Measurements from ENCODE around the gene TSPAN5.

Gene TSPAN5

DNA sequence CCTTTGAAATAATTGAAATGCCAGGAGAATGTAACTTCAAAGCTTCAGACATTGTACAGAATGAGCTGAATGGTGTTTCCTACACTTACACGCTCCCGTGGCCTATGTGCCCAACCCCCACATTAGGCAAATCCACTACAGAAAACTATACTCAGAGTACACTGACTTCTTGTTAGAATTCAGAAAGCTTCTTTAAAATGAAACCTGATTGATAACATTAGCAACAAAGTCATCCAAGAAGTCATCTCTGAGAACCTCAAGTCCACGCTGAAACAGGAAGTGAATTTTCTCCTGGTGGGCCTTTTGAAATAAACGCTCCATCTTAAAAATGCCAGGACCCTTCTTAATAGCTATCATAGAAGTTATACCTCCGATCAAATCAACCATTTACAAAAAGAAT is 136.3 kb downstream of the TSPAN5 start:
- DNase-seq (ENCODE audit: extremely low read depth in 1 of 2, low read depth in 1 of 2): no peak

DNA sequence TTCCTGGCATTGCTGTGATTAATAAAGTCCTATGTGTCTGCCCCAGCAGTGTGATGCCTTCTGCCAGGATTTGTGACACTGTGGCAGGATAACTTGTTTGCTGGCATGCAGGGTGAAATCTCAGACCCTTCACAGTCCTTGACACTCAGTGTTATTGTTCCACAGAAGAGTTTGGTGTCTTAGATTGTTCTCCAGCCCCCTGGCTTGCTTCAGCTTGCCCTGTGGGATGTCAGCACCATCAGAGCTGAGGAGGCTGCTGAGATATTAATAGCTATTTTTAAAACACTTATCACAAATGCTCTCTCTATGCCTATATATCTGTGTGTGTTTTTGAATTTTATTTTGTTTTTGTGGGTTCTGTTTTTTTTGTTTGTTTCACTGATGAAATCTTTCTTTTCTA is 136.9 kb downstream of the TSPAN5 start:
- DNase-seq (ENCODE audit: extremely low read depth in 1 of 2, low read depth in 1 of 2): no peak

DNA sequence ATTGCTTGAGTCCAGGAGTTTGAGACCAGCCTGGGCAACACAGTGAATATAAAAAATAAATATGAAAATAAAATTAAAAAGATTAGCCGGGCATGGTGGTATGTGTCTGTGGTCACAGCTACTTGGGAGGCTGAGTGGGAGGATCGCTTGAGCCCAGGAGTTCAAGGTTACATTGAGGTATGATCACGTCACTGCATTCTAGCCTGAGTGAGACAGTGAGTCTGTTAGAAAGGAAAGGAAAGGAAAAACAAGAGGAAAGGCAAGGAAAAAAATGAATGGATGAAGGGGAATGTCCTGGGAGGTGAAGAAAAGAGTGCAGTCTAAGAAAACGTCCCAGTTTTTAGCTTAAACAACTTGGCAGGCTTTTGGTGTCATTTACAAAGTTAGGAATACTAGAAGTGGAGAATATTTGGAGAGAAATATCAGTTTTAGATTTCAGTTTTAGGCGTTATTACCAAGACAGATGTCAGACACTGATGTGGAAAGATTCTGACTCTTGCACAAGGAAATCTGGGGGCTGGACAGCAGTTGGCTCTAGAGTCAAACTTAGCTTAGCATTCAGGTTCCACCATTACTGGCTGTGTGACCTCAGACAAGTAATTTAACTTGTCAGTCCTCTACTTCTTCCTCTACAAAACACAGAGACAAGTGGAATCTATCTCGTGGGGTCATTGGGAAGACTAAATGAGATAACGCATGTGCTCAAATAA is 139.0 kb downstream of the TSPAN5 start:
- DNase-seq (ENCODE audit: extremely low read depth in 1 of 2, low read depth in 1 of 2): no peak

DNA sequence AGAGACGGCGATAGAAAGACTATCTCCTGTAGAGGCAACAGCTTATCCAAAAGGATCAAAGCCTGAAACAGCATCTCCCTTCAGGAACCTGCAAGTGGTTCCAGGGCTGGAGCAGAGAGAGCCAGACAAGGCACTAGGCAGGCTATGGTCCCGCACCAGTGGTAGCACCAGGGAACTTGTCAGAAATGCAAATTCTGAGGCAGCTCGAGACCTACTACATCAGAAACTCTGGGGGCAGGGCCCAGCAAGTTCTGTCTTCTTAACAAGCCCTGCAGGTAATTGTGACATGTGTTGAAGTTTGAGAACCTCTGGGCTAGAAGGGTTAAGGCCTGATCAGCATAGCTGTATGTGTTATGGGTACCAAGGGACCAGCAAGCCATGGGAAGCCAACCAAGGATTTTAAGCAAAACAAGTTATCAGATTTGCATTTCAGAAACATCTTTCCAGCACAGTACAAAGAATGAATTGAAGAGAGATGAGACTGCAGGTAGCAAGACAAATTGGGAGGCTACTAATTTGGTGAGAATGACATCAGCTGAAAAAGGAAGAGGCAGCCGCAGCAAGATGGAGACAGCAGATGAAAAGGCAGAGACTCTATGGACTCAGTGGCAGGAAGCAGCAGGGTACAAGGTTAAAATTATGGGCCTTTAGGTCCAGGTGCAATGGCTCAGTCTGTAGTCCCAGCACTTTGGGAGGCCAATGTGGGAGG is 139.7 kb downstream of the TSPAN5 start:
- DNase-seq (ENCODE audit: extremely low read depth in 1 of 2, low read depth in 1 of 2): no peak

DNA sequence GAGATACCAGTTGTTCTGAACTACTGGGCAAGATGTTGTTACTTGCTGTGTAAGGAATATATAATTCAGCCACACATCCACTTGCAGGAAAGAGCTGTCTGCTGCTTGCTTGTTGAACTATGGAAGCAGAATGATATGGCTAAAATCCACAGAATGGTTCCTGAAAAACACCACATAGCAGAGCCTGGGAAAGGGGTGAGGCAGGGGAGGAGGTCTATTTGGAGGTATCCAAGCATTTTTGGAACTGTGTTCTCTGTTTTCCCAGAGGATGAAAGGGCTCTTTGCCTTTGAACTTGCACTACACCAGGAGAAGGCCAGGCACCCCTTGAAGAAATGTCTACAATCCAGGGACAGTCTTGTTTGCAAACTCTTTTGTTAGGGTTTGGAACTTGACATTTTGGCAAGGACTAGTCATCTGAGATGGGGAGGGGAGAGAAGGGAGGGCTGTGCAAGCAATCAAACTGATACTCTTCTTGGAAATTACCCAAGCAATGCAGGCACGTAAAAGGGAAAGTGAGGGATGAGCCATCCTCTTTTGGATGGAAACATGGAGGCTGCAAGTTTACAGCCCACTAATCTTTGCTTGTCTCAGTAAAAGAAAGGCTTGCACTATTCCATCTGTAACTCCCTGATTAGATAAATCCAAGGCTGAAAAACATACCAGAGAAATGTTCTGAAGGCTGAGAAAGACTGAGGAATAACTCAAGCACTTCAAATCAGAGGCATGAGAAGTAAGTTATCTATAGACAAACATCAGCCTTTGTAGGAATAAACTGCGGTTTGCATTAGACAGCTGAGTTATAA is 141.0 kb downstream of the TSPAN5 start:
- no peak for DNase-seq (ENCODE audit: extremely low read depth in 1 of 2, low read depth in 1 of 2)

DNA sequence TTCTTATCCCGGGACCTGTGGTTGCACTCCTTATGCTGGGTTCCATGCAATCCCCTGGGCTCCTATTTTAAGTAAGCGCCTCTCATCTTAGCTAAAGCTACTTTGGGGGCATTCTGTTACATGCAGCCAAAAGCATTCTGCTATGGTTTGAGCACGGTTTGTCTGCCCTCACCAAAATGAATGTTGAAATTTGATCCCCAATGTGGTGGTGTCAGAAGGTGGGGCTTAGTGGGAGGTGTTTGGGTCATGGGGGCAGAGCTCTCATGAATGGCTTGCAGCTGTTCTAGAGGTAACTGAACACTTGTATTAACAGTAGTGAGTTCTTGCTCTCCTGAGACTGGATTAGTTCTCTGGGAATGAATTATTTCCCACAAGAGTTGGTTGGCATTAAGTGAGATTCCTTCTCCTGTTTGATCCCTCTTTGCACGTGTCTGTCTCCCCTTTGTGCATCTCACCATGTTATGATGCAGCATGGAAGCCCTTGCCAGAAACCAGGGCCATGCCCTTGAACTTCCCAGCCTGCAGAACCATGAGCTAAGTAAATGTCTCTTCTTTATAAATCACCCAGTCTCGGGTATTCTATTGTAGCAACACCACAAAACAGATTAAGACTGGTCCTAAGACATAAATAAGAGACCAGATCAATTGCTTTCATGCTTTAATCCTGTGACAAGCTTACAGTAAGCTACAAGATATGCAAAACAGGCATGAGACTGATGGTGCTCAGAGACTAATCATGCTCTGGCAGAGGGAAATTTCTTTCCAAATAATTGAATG is 141.8 kb downstream of the TSPAN5 start:
- DNase-seq (ENCODE audit: extremely low read depth in 1 of 2, low read depth in 1 of 2): no peak

DNA sequence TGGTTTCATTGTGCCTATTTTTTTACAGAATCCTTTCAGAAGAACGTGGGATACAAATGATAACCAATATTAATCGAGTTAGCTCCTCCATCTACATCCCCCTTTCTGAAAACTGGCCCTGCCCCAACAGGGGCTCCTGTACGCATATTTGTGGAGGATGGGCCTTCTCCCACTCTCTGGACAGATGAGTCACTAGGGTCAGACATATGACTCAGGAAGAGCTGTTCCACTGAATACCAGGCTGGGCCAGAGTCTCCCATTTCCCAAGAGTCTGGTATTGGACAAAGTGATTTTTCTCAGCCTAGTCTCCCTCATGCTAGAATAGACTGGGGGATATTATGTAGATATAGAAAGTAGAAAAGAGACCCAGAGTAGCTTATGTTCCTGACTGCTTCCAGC is 142.4 kb downstream of the TSPAN5 start:
- DNase-seq (ENCODE audit: extremely low read depth in 1 of 2, low read depth in 1 of 2): no peak

DNA sequence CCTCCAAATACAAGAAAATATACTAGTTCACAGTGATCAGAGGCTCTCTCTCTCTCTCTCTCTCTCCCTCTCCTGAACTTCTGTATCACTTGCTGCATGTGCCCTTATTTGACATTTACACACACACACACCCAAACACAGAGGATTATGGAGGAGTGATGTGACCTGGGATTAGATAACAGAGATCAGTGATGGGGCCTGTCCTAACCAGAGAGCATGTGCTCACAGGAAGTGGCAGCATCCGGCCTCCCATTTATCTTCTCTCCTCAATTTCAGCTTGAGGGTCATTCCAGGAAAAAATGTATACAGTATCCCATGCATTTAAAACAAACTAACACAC is 143.0 kb downstream of the TSPAN5 start:
- DNase-seq (ENCODE audit: extremely low read depth in 1 of 2, low read depth in 1 of 2): no peak

DNA sequence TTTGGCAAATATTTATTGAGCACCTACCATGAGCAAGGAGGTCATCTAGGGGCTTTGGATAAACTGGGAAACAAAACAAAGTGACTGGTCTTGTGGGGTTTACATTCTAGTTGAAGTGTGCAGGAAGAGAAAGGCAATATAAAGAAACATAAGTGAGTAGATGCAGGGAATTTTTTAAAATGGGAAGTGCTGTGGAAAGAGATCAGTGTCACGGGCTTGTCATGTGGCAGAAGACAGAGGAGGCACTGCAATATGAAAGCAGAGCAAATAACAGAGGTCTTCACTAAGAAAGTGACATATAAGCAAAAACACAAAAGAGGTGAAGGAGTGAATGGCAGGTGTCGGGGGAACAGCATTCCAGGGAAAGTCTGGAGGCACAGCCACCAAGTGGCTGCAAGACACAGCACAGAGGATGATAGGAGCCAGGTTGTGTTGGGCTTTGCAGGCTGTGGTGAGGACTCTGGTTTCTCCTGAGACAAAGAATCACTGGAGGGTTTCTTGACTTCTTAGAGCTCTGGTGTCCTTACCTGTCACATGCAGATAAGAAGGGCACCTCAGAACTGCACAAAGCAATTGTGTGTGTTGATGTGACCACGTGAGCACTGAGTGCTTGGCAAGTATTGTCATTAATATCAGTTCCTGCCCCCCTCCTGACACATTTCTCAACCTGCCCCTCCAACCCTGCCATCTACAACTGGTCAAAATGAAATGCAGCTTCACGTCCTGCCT is 143.5 kb downstream of the TSPAN5 start:
- no peak for DNase-seq (ENCODE audit: extremely low read depth in 1 of 2, low read depth in 1 of 2)

DNA sequence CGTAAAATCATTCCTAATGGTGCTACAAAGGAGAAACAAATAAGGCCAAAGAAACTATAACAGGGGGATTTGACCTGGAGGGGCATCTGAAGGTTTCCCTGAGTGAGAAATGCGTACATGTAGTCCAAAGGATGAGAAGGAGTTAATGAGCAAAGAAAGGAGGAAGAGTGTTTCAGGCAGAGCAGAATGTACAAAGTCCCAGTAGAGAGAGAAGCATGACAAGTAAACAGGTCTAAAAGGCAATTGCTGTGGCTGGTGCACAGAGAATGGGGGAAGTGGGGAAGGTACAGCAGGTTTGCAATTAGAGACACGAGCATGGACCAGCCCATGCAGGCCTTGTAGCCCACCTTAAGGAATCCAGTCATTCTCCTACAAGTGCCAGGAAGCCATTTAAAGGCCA is 145.5 kb downstream of the TSPAN5 start:
- no peak for DNase-seq (ENCODE audit: extremely low read depth in 1 of 2, low read depth in 1 of 2)

DNA sequence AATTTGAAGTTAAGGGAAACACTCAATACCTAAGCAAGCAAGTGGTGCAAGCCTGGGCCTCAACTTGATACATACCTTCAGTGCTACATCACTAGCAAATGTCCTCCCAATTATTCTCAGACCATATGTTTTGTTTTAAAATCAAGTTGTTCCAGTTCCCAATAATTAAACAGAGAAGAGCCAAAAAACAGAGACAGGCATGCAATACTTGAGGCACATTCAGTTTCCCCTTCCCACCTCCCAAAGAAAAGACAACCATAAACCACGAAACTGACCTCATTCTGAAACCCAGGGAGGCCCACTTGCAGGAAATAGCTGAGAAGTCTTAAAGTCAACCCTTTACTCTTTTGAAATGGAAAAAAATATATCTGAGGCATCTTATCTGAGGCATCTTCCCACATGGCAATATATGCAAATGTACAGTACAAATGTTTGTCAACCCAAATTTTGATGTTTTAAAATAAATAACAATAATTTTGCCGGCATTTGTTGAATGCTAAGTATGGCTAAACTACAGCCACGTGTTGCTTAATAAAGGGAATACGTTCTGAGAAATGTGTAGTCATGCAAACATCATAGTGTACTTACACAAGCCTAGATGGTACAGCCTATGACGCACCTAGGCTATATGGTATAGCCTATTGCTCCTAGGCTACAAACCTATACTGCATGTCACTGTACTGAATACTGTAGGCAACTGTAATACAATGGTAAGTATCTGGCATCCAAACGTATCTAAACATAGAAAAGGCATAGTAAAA is 147.5 kb downstream of the TSPAN5 start:
- no peak for DNase-seq (ENCODE audit: extremely low read depth in 1 of 2, low read depth in 1 of 2)

DNA sequence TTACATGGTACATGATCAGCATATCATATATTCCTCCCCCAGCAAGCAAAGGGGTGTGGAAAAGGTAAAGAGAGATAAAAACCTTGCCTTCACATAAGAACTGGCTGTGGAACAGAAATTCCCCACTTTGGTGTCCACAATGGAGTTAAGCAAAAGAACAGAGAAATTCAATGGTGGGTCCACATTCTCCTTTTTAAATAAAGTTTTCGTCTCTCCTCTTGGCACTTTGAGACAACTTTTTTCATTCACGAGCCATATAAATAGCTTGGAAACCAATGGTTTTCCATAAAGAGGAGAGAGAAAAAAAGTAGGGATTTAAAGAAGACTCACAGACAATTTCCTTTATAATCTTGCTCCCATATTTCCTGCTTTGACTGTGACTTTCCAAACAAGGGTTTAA is 148.1 kb downstream of the TSPAN5 start:
- no peak for DNase-seq (ENCODE audit: extremely low read depth in 1 of 2, low read depth in 1 of 2)

DNA sequence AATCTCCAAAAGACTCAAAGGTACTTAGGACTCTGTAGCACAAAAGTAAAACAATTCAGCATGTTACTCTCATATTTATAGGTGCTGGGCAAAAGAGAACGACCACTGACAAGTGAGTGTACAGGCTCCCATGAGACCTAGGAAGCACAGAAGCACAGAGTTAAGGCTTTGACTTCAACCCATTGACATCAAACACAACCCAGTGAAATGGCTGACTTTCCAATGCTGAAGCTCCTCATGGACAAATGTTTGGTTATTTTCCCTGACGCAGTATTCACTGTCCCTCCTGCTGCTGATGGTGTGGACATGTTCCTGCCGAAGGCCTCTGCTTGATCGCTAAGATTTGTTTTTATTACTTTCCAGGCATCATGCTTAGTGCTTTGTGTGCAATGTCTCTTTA is 148.7 kb downstream of the TSPAN5 start:
- no peak for DNase-seq (ENCODE audit: extremely low read depth in 1 of 2, low read depth in 1 of 2)

DNA sequence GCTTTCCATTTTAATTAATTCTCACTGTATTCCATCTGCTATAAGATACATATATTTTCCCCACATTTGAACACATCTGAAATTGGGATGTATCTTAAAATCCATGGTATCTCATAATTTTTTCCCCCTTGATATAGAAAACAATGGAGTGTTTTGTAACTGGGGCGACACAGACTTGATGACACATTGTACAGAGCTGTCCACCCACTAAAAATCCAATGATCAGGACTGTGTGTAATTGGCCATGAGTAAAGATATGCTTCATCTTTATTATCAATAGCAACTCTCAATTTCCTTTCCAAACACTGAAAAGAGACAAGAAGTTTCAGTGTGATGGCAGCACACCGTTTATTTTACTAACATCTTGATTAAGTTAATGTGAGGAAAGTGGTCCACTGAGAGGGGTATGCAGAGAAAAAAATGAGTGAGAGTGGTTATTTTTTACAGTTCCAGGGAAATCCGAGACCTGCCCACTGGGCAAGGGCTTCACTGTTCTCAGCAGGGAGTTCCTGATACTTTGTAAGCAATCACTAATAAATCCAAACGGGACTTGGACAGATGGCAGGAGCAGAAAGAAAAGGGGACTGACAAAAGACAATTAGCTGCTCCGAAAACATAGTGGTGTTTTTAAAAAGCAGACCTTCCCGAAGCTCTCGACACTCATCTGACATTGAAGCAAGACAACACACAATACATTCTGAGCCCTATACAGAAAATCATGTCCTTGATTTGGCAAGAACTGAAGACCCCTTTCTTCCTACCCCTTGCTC is 149.4 kb downstream of the TSPAN5 start:
- no peak for DNase-seq (ENCODE audit: extremely low read depth in 1 of 2, low read depth in 1 of 2)

DNA sequence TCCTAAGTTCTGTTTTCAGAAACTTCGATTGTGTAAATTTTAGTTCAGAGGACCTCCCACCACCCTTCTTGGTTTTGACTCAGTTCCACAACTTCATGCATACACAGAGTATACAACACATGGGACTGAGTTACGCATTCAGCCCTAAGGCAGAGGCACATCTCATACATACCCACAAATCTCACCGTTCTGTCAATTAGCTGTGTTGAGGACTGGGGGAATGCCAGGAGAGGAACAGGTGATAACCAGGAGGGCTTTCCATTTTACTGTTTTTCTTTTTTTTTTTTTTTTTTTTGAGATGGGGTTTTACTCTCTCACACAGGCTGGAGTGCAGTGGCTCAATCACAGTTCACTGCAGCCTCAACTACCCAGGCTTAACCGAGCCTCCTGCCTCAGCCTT is 150.2 kb downstream of the TSPAN5 start:
- no peak for DNase-seq (ENCODE audit: extremely low read depth in 1 of 2, low read depth in 1 of 2)

DNA sequence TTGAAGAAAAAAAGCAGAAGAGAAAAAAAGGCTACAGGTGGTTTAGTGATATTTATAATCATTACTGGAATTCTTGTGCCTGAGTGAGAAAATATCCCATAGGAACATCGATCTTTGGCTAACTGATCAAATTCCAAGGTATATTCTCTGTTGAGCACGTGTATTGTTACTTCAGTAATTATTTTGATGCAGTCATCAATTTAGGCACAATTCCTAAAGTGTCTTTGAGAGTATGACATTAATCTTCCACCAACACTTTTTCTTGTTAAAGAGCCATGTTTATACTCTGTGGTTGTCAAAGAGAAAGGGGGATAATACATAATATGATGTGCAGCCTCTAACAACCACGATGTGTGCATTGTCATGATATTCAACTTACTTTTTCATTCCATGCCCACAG is 151.1 kb downstream of the TSPAN5 start:
- DNase-seq (ENCODE audit: extremely low read depth in 1 of 2, low read depth in 1 of 2): no peak

DNA sequence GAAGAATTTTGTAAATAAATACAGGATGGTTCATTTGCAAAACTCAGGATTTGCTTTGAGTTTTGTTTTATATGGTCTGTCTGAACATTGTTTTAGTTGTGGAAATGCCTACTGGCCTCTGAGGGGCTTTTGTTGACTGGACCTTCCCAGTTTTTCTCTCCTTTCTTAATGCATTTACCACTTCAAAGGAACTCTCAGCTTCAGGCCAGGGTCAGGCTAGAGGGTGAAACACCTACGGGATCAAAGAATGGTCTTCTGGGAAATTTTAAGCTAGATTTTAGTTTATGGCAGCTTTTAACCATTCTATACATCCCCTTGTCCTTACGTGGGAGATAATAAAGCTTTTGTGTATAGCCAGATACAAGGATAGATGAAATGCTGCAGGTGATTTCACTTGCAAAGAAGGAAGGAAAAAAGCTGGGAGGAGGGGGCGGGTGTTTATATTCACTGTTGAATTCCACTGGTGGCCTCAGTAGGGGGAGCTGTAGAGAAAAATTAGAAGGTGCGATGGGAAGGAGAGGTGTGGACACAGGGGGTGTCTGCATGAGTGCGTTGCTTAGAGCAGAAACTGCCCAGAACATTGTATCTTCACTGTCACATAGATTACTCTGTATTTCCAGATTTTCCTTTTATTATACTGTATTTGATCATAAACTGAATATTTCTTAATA is 151.8 kb downstream of the TSPAN5 start:
- DNase-seq (ENCODE audit: extremely low read depth in 1 of 2, low read depth in 1 of 2): no peak

DNA sequence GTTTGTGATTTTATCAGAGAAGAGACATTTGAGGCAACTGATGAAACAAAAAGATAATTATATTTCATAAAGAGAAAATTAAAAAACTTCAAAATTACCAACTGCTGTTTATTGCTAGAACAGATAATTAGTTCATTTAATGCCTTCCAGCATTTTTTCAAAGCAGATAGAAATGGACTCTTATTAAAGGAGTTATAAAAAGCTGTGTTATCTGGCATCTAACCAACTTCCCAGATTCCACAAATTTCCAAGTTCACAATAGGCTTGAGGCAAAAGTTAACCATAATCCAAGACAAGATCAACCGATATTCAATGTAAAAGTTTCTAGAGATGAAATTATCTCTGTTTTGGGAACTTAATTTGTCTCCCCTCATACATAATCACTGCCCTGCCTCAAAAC is 152.4 kb downstream of the TSPAN5 start:
- DNase-seq (ENCODE audit: extremely low read depth in 1 of 2, low read depth in 1 of 2): no peak

DNA sequence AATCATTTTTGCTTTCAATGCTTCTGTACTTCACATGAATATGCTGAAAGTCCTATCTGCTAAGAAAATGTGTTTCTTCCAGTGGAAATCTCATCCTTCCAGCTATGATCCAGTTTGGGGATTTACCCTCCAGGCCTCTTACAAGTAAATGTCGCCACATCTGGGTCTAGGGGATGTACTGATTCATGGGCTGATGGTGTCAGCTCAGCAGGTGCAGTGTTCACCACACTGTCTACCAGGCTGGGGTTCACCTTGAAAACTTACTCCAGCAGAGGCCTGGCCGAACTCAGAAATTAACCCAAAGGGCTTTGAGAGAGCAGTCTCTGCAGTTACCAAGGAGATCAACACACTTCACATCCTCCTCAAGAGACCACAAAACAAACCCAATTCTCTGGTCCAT is 154.3 kb downstream of the TSPAN5 start:
- no peak for DNase-seq (ENCODE audit: extremely low read depth in 1 of 2, low read depth in 1 of 2)
